Upper lobe of left lung (tissue), 4 donors: ENCODE data around the gene PWP1.

Experiments
- CTCF ChIP-seq, 6 experiments: fragments of 450-650 bp in 4 of 6; fragments of 200-600 bp in 2 of 6; sonication (generic) in 2 of 6; IDR thresholded peaks; one replicate each; pipeline ENCODE4 v1.5.1; 2016 to 2019; ENCODE audit warnings: antibody characterized with exemption in 6 of 6
- EP300 ChIP-seq, 4 donors: sonication (generic); formaldehyde crosslinking; IDR thresholded peaks; one replicate each; pipeline ENCODE4 v1.5.1; 2017; ENCODE audit warnings: antibody characterized with exemption in 4 of 4, control low read depth in 2 of 4
- POLR2A ChIP-seq, 4 donors: fragments of 450-650 bp; IDR thresholded peaks; one replicate each; pipeline ENCODE4 v1.5.1; 2016 to 2017; ENCODE audit warnings: antibody characterized with exemption in 4 of 4, mild to moderate bottlenecking in 2 of 4
- POLR2AphosphoS5 ChIP-seq, 2 donors: sonication (generic); formaldehyde crosslinking; IDR thresholded peaks; one replicate each; pipeline ENCODE4 v1.5.1; 2017; ENCODE audit warnings: antibody characterized with exemption in 2 of 2

DNA sequence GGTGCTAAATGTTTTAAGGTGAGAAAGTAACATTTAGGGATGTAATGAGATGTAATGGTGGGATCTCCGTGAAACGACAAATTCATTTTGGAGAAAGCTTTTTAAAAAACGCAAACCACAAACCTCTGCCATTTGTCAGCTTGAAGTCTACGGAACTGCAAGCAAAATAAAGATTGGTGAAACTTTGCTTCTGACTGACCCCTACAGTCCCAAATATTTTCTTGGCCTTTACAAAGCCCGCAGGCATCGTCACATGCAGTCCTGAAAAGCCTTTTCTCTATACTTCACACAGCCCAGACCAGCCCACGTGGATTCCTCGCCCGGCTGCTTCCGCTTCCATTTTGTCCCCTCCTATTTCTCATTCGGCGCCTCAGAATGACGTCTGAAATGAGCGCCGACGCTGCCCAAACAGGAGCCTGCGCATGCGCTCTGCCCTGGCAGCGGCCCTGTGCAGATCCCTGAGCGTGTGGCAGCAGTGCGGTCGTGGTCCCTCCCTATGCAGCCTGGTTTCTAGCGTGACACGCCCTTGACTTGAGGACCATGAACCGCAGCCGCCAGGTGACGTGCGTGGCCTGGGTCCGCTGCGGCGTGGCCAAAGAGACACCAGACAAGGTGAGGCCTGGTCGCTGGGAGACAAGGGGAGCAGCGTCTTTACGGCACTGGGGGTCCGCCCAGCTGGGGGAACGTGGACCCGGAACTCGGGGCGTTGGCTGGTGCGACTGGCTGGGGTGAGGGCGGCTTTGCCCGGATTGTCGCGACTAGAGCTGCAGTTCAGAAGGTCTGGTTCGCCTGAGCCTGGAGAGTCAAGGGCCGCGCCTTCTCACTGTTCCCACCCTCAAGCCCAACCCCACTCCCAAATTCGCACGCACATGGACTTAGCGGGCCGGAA, at the start of gene PWP1:
- TF ChIP-seq CTCF (IDR thresholded peaks at IDR 0.05): no peak
- peak in 2 of 4 donors; percentile 80 to 86 for TF ChIP-seq POLR2A (IDR thresholded peaks at IDR 0.05)
- TF ChIP-seq EP300 (IDR thresholded peaks at IDR 0.05): no peak
- TF ChIP-seq POLR2AphosphoS5 (IDR thresholded peaks at IDR 0.05): peak; percentile 91 to 93
